Tibial nerve (tissue), 4 donors: Measurements from ENCODE around the gene PAK1.

ENCODE experiments used
- EP300 ChIP-seq, 2 donors: sonication (generic); formaldehyde crosslinking; IDR thresholded peaks; one replicate each; pipeline ENCODE4 v1.6.1; 2017; ENCODE audit warnings: antibody characterized with exemption in 2 of 2, mild to moderate bottlenecking in 1 of 2
- POLR2A ChIP-seq, 2 donors: fragments of 450-650 bp; IDR thresholded peaks; one replicate each; pipeline ENCODE4 v1.6.1; 2017; ENCODE audit warnings: antibody characterized with exemption in 2 of 2, mild to moderate bottlenecking in 2 of 2, moderate library complexity in 2 of 2
- TF ChIP-seq, protein P1 (sequence below), 5 experiments: fragments of 200-600 bp in 3 of 5; fragments of 450-650 bp in 2 of 5; sonication (generic) in 3 of 5; IDR thresholded peaks; one replicate each; pipeline ENCODE4 v1.5.1; 2016 to 2019; ENCODE audit warnings: antibody characterized with exemption in 5 of 5, mild to moderate bottlenecking in 3 of 5, moderate library complexity in 2 of 5

DNA sequence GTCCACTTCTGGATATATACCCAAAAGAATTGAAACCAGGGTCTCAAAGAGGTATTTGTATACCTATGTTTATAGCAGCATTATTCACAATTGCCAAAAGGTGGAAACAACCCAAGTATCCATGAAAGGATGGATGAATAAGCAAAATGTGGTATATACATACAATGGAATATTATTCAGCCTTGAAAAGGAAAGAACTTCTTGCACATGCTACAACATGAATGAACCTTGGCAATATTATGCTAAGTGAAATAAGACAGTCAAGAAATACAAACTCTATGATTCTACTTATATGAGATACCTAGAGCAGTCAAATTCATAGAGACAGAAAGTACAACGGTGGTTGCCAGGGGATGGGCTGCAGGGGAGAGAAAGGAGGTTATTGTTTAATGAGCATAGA is 21.6 kb upstream of the PAK1 start:
- TF ChIP-seq, protein P1, sequence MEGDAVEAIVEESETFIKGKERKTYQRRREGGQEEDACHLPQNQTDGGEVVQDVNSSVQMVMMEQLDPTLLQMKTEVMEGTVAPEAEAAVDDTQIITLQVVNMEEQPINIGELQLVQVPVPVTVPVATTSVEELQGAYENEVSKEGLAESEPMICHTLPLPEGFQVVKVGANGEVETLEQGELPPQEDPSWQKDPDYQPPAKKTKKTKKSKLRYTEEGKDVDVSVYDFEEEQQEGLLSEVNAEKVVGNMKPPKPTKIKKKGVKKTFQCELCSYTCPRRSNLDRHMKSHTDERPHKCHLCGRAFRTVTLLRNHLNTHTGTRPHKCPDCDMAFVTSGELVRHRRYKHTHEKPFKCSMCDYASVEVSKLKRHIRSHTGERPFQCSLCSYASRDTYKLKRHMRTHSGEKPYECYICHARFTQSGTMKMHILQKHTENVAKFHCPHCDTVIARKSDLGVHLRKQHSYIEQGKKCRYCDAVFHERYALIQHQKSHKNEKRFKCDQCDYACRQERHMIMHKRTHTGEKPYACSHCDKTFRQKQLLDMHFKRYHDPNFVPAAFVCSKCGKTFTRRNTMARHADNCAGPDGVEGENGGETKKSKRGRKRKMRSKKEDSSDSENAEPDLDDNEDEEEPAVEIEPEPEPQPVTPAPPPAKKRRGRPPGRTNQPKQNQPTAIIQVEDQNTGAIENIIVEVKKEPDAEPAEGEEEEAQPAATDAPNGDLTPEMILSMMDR (IDR thresholded peaks at IDR 0.05), result no peak
- TF ChIP-seq EP300 (IDR thresholded peaks at IDR 0.05) (no peak), POLR2A (IDR thresholded peaks at IDR 0.05) (no peak)
